HG03432 (cell line): ENCODE data around the gene BAG5.
"Not testable (repeated sequence)": the region's sequence is repeated elsewhere in the genome, so short reads cannot be mapped to it uniquely, and the experiment has no call there.

Source experiments
- ATAC-seq: cut with Tn5 transposase; IDR thresholded peaks from one replicate; pipeline ENCODE4 v1.9.1; 2021; ENCODE audit warnings: mild to moderate bottlenecking, moderate library complexity; ENCODE audit not compliant: unreplicated experiment

BAG5 gene

GRCh38 chr14:103512701-103513611, 49.5 kb downstream of the BAG5 start:
- ATAC-seq = no peak

GRCh38 chr14:103512180-103512579, 50.3 kb downstream of the BAG5 start:
- not testable (repeated sequence) for ATAC-seq

GRCh38 chr14:103510724-103511693, 51.4 kb downstream of the BAG5 start:
- ATAC-seq = no peak

- no peak for ATAC-seq
Measured at GRCh38 chr14:103509864-103510723, 52.4 kb downstream of the BAG5 start.

GRCh38 chr14:103508521-103509329, 53.7 kb downstream of the BAG5 start:
- ATAC-seq = no peak

- ATAC-seq = no peak
Measured at GRCh38 chr14:103507751-103508150, 54.7 kb downstream of the BAG5 start.
